PFSK-1 (cell line): Measurements from ENCODE around the gene PLEKHG4B.

Experiments
- FOXP2 ChIP-seq: optimal IDR thresholded peaks from 2 replicates; pipeline ENCODE3; 2011; ENCODE audit warnings: borderline replicate concordance, control low read depth, inconsistent platforms; ENCODE audit not compliant: insufficient read depth; ENCODE audit errors: extremely low read length, extremely low read depth
- POLR2AphosphoS5 ChIP-seq: IDR thresholded peaks from 2 replicates; pipeline ENCODE4 v1.6.1; 2012; ENCODE audit warnings: low read depth, mild to moderate bottlenecking, control low read depth, low read length, moderate library complexity
- SIN3A ChIP-seq: IDR thresholded peaks from 2 replicates; pipeline ENCODE4 v1.6.1; 2012; ENCODE audit warnings: mild to moderate bottlenecking, low read length, moderate library complexity, borderline replicate concordance; ENCODE audit not compliant: insufficient read depth
- TAF1 ChIP-seq: IDR thresholded peaks from 2 replicates; pipeline ENCODE4 v1.6.1; 2012; ENCODE audit warnings: low read length, control low read depth, borderline replicate concordance; ENCODE audit not compliant: insufficient read depth
- TF ChIP-seq, protein P1 (sequence below), 2 experiments: IDR thresholded peaks; 2 replicates each; pipeline versions ENCODE4 v1.6.1 to v1.8.0; 2011 to 2012; ENCODE audit warnings: low read depth in 2 of 2, low read length in 2 of 2, control low read depth in 1 of 2, inconsistent platforms in 1 of 2, mild to moderate bottlenecking in 1 of 2, moderate library complexity in 1 of 2; ENCODE audit not compliant: insufficient read depth in 1 of 2

PLEKHG4B gene

GRCh38 chr5:126806-127205 is 34.8 kb downstream of the PLEKHG4B start:
- TF ChIP-seq, protein P1, sequence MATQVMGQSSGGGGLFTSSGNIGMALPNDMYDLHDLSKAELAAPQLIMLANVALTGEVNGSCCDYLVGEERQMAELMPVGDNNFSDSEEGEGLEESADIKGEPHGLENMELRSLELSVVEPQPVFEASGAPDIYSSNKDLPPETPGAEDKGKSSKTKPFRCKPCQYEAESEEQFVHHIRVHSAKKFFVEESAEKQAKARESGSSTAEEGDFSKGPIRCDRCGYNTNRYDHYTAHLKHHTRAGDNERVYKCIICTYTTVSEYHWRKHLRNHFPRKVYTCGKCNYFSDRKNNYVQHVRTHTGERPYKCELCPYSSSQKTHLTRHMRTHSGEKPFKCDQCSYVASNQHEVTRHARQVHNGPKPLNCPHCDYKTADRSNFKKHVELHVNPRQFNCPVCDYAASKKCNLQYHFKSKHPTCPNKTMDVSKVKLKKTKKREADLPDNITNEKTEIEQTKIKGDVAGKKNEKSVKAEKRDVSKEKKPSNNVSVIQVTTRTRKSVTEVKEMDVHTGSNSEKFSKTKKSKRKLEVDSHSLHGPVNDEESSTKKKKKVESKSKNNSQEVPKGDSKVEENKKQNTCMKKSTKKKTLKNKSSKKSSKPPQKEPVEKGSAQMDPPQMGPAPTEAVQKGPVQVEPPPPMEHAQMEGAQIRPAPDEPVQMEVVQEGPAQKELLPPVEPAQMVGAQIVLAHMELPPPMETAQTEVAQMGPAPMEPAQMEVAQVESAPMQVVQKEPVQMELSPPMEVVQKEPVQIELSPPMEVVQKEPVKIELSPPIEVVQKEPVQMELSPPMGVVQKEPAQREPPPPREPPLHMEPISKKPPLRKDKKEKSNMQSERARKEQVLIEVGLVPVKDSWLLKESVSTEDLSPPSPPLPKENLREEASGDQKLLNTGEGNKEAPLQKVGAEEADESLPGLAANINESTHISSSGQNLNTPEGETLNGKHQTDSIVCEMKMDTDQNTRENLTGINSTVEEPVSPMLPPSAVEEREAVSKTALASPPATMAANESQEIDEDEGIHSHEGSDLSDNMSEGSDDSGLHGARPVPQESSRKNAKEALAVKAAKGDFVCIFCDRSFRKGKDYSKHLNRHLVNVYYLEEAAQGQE (IDR thresholded peaks at IDR 0.05; ENCODE audit: insufficient read depth in 1 of 2, low read depth in 2 of 2, low read length in 2 of 2): no peak
- no peak for TF ChIP-seq SIN3A
- TF ChIP-seq TAF1: no peak
- TF ChIP-seq FOXP2: no peak
- TF ChIP-seq POLR2AphosphoS5: no peak

DNA sequence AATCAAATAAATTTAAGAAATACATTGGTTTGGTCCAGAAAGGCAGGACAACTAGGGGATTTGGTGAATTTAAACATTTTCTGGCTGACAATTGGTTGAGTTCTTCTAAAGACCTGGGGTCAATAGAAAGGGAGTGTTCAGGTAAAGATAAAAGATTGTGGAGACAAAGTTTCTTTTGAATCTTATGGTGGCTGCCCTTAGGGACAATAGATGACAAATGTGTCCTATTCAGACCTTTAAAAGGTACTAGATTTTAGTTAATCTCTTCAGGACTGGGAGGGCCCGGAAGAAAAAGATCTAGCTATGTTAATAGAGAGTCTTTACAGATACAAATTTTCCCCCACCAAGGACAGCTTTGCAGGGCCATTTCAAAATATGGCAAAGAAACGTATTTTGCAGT is 35.9 kb downstream of the PLEKHG4B start:
- no peak for TF ChIP-seq TAF1
- no peak for TF ChIP-seq POLR2AphosphoS5
- TF ChIP-seq SIN3A: no peak
- TF ChIP-seq FOXP2: no peak
- TF ChIP-seq, protein P1 (IDR thresholded peaks at IDR 0.05; ENCODE audit: insufficient read depth in 1 of 2, low read depth in 2 of 2, low read length in 2 of 2): no peak

DNA sequence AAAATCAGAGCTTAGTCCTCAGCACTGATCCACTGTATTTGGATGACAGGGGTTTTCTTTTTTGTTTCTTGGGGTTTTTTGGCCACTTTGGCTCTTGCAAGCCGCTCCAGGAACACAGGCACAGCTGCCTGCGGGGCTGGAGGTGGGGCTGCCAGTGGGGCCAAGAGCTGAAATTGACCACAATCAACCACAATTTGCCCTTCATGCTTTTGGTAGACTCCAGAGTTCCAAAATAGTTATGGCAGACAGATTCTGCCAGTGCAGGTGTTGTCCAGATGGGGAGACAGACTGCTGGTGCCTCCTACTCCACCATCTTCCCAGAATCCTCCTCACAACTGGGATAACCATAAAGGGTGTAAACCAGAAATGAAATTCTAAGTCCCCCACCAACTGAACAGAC is 36.5 kb downstream of the PLEKHG4B start:
- no peak for TF ChIP-seq FOXP2
- TF ChIP-seq SIN3A: no peak
- TF ChIP-seq, protein P1 (IDR thresholded peaks at IDR 0.05; ENCODE audit: insufficient read depth in 1 of 2, low read depth in 2 of 2, low read length in 2 of 2): no peak
- TF ChIP-seq TAF1: no peak
- TF ChIP-seq POLR2AphosphoS5: no peak

DNA sequence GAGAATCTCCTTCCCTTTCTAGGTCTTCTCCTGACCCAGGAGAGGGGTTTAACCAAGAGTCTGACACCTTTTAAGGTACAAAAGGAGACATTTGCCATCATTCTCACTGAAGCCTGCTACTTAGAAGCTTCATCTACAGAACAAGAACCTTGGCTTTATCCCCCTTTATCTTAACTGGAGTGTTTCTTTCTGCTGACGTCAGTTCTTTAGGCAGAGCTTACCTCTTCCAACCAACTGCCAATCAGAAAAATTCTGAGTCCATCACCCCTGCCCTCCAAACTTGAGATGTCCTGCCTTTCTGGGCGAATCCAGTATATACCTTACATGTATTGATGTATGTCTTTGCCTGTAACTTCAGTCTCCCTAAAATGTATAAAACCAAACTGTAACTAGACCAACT is 37.2 kb downstream of the PLEKHG4B start:
- TF ChIP-seq SIN3A: no peak
- TF ChIP-seq TAF1: no peak
- no peak for TF ChIP-seq FOXP2
- no peak for TF ChIP-seq POLR2AphosphoS5
- TF ChIP-seq, protein P1 (IDR thresholded peaks at IDR 0.05; ENCODE audit: insufficient read depth in 1 of 2, low read depth in 2 of 2, low read length in 2 of 2): no peak

- no peak for TF ChIP-seq TAF1
- TF ChIP-seq, protein P1 (IDR thresholded peaks at IDR 0.05; ENCODE audit: insufficient read depth in 1 of 2, low read depth in 2 of 2, low read length in 2 of 2): no peak
- no peak for TF ChIP-seq FOXP2
- TF ChIP-seq SIN3A: no peak
- no peak for TF ChIP-seq POLR2AphosphoS5
Observed at GRCh38 chr5:129820-130219, 37.9 kb downstream of the PLEKHG4B start.
